ENCODE results near the gene HSPBP1. TPM values are rescaled to one million over a fixed set of nuclear protein-coding genes. Genes with fewer than 3 reads are reported as not detected.

The HSPBP1 gene
- total RNA-seq, 2 experiments from 2014 or later: 35.0 to 38.2 TPM

DNA sequence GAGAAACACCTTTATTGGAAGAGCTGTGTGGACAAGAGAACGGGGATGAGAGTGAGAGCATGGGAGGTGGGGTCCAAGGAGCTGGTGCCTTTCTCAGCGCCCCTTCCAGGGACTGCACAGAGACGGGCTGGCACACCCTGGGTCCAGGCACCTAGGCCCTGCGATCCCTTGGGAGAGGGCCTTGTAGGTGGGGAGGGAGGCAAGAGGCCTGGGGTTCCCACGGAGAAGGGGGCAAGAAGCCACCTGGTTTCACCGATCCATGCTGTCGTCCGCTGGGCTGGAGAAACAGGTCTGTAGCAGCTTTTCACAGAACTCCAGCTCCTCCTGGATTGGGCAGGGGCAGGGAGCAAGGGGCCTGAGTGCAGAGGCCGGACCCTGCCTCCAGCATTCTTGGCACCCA lies 17.6 kb downstream of the HSPBP1 start:
- ATAC-seq (no peak), DNase-seq (no peak)
- Mint-ChIP-seq H3K27me3 (no peaks in the 10 kb centered on the region), H3K9me3 (ENCODE audit: low read depth) (peaks cover 8% of the 10 kb centered on the region), H3K4me1 (peaks cover 12% of the 10 kb centered on the region), H3K27ac (peak overlapping the region; percentile 50), H3K36me3 (peaks cover 19% of the 10 kb centered on the region), H3K4me3 (no peak overlapping the region)
- CTCF ChIA-PET: interaction anchor here (1.2 to 3.7 kb wide), 2 partner anchors 12 to 40 kb away, joined by 3 to 16 read pairs; no protein-coding TSS in a partner anchor

- H3K27me3 Mint-ChIP-seq: no peaks in the 10 kb centered on the region
- H3K9me3 Mint-ChIP-seq (ENCODE audit: low read depth): peaks cover 6% of the 10 kb centered on the region
- H3K36me3 Mint-ChIP-seq: peaks cover 22% of the 10 kb centered on the region
Observed at GRCh38 chr19:55261671-55262126, 18.2 kb downstream of the HSPBP1 start.

GRCh38 chr19:55259540-55260210 lies 20.2 kb downstream of the HSPBP1 start:
- H3K27ac Mint-ChIP-seq: peak overlapping the region; percentile 99
- peaks cover 25% of the 10 kb centered on the region for H3K4me1 Mint-ChIP-seq
- CTCF ChIA-PET: interaction anchor here (0.8 to 3.7 kb wide), 13 partner anchors 17 to 372 kb away, joined by 3 to 16 read pairs (median 3); partner anchors contain the start of genes HSPBP1, KMT5C, PPP1R12C and TMEM238
- DNase-seq (no peak), ATAC-seq (no peak)
- H3K9me3 Mint-ChIP-seq (ENCODE audit: low read depth): no peaks in the 10 kb centered on the region
- H3K27me3 Mint-ChIP-seq: no peaks in the 10 kb centered on the region
- H3K4me3 Mint-ChIP-seq: peak overlapping the region; percentile 91
- peaks cover 35% of the 10 kb centered on the region for H3K36me3 Mint-ChIP-seq

More at GRCh38 chr19:55261671-55262126, 18.2 kb downstream of the HSPBP1 start:
- Mint-ChIP-seq H3K4me3 (no peak overlapping the region), H3K27ac (no peak overlapping the region), H3K4me1 (peaks cover 17% of the 10 kb centered on the region)
- CTCF ChIA-PET: interaction anchor here (1.2 to 3.7 kb wide), 2 partner anchors 11 to 40 kb away, joined by 3 to 16 read pairs; no protein-coding TSS in a partner anchor
- ATAC-seq (no peak), DNase-seq (no peak)

DNA sequence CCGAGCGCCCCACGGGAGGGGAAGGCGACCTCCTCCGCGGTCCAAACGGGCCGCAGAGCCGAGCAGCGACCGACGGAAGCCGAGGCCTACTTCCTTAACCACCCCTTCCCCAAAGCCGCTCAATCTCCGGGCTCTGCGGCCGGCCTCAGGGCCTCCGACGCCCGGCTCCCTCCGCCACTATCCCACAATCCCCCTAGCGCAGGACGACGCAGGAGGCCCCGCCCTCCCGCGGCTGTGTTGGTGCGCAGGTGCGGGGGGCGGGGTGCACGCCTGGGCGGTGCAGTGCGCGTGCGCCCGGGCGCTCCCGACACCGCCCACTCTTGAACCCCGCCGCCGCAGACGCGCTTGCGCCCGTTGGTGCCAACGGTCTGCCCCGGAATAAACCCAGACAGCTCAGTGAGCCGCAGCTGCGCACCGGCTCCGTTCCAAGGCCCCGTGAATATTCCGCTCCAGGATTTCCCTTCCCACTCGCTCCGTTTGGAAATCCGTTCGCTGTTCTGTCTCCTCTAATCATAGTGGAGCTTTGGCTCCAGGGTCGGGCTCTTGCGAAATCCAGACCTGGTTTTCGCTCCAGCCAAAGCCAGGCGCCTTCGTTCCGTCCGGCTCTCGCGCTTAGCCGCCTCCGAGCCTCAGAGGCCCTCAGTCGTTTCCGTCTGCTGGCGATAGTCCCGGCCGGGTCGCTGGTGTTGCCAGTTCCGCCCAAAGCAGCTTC lies 20.9 kb downstream of the HSPBP1 start, which contains the start of gene PPP6R1:
TSS of gene PPP6R1 (minus strand) at position 190 of the 712 bp plus-strand sequence. CDS start 11,914 bp downstream, outside the sequence.
- Mint-ChIP-seq H3K4me3 (peak within 1 kb of the TSS; percentile 99), H3K4me1 (peaks cover 27% of the 10 kb centered on the region), H3K36me3 (peaks cover 39% of the 10 kb centered on the region), H3K27me3 (no peaks in the 10 kb centered on the region), H3K27ac (peak within 1 kb of the TSS; percentile 100), H3K9me3 (ENCODE audit: low read depth) (no peaks in the 10 kb centered on the region)
- ATAC-seq (peak; percentile 81), DNase-seq (peak; percentile 96)
- CTCF ChIA-PET: interaction anchor here (1.0 to 3.7 kb wide), 12 partner anchors 17 to 373 kb away, joined by 3 to 16 read pairs (median 4); partner anchors contain the start of genes HSPBP1, KMT5C and TMEM238

DNA sequence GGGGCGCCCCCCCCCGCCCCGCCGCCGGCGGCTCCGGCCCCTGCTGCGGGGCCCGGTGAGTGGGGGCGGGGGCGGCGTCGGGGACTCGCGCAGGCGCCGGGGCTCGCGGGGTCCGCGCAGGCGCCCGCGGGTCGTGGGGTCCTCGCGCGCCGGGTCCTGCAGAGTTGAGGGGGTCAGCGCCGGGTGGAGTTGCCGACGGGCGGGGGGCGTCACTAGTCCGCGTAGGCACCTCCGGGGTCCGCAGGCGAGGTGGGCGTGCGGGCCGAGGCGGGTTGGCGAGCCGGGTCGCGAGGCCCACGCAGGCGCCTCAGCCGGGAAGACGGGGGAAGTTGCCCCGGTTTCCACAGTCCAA lies 21.5 kb downstream of the HSPBP1 start:
- no peaks in the 10 kb centered on the region for H3K27me3 Mint-ChIP-seq
- peak; percentile 18 for ATAC-seq
- H3K9me3 Mint-ChIP-seq (ENCODE audit: low read depth): no peaks in the 10 kb centered on the region
- peak overlapping the region; percentile 99 for H3K4me3 Mint-ChIP-seq
- H3K27ac Mint-ChIP-seq: peak overlapping the region; percentile 99
- peaks cover 45% of the 10 kb centered on the region for H3K36me3 Mint-ChIP-seq
- CTCF ChIA-PET: interaction anchor here (1.0 to 2.0 kb wide), 8 partner anchors 18 to 245 kb away, joined by 3 to 7 read pairs (median 3); partner anchors contain the start of genes KMT5C and PPP1R12C
- H3K4me1 Mint-ChIP-seq: peaks cover 33% of the 10 kb centered on the region
- DNase-seq: no peak

GRCh38 chr19:55257461-55258420 lies 22.2 kb downstream of the HSPBP1 start:
- H3K27me3 Mint-ChIP-seq: no peaks in the 10 kb centered on the region
- peak overlapping the region; percentile 99 for H3K4me3 Mint-ChIP-seq
- ATAC-seq (no peak), DNase-seq (peak; percentile 59)
- H3K9me3 Mint-ChIP-seq (ENCODE audit: low read depth): no peaks in the 10 kb centered on the region
- CTCF ChIA-PET: interaction anchor here (0.8 to 4.7 kb wide), 8 partner anchors 20 to 375 kb away, joined by 3 to 30 read pairs (median 4); partner anchors contain the start of genes PPP1R12C and TMEM238
- H3K27ac Mint-ChIP-seq: peak overlapping the region; percentile 100
- peaks cover 44% of the 10 kb centered on the region for H3K36me3 Mint-ChIP-seq
- peaks cover 40% of the 10 kb centered on the region for H3K4me1 Mint-ChIP-seq

DNA sequence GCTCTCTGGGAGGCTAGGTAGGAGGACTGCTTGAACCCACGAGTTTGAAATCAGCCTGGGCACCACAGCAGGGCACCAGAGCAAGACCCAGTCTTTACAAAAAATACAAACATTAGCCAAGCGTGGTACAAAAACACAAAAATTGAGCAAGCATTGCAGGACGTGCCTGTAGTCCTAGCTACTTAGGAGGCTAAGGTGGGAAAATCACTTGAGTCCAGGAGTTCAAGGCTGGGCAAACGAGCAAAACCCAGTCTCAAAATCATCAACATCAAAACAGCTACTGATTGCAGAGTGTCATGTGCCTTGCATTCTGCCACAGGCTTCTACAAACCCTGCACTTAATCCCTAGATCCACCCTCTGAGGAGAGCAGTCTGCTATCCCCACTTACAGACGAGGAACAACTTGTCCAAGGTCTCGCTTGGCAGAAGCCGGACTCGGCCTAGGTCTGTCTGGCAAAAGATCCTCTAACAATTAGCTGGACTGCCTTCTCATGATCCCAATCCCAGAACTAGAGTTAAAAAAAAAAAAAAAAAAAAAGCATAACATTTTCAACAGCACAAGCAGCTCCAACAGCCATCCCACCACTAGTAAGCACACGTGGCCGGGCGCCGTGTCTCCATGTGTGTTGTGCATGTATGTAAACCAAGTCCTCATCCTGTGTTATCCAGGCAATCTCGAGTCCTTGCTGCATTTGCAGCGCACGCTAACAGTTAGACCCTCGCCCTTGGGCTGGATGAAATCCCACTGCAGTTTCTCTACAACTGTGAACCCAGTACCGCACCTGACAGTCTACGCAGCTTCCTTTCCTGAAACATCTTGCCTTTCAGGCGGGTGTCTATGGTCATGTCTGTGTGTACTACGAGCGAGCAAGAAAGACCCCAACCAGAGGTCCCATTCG lies 23.1 kb downstream of the HSPBP1 start:
- DNase-seq (peak; percentile 48), ATAC-seq (no peak)
- H3K9me3 Mint-ChIP-seq (ENCODE audit: low read depth): no peaks in the 10 kb centered on the region
- H3K27me3 Mint-ChIP-seq: no peaks in the 10 kb centered on the region
- peaks cover 41% of the 10 kb centered on the region for H3K36me3 Mint-ChIP-seq
- CTCF ChIA-PET: interaction anchor here (0.9 to 4.7 kb wide), 11 partner anchors 20 to 376 kb away, joined by 3 to 30 read pairs (median 4); partner anchors contain the start of genes KMT5C, PPP1R12C and TMEM238
- peak overlapping the region; percentile 100 for H3K27ac Mint-ChIP-seq
- peaks cover 49% of the 10 kb centered on the region for H3K4me1 Mint-ChIP-seq
- H3K4me3 Mint-ChIP-seq: peak overlapping the region; percentile 99

DNA sequence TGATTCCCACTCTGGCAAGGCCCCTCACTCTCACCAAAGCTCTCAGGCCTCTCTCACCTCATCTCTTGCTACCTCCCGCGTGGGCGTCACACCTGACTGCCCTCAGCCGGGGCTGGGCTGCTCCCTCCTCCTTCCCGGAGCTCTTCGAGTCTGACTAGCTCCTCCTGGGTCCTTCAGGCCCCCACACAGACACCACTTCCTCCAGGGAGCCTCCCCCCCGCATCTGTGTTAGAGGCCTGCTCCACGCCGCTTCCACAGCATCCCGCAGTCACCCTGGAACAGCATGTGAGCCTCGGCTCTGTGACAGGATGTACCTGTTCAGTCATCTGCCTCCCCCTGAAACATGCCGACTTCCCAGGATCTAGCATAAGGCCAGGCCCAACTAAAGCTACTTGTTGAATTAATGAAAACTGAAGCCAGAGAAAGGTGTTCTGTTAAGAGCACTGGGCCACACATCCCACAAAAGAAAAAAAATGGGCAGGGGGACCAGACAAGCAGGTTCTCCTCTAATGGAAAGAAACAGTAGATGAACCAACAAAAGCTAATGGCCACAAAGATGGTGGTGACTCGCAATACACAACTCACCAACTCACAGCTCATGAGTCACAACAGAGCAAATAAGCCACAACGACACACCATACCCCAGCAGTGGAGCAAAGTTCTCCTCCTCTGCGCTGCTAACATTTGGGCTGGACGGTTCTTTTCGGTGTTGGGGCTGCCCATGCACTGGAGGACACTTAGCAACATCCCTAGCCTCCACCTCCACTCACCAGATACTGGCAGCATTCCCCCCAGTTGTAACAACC lies 24.1 kb downstream of the HSPBP1 start:
- no peak for ATAC-seq
- Mint-ChIP-seq H3K4me3 (peak overlapping the region; percentile 99), H3K36me3 (peaks cover 47% of the 10 kb centered on the region), H3K4me1 (peaks cover 58% of the 10 kb centered on the region), H3K9me3 (ENCODE audit: low read depth) (no peaks in the 10 kb centered on the region), H3K27me3 (no peaks in the 10 kb centered on the region), H3K27ac (peak overlapping the region; percentile 100)
- CTCF ChIA-PET: interaction anchor here (1.0 to 4.7 kb wide), 14 partner anchors 15 to 377 kb away, joined by 3 to 30 read pairs (median 5); partner anchors contain the start of genes KMT5C, TMEM238 and ZNF865
- DNase-seq: peak; percentile 81

DNA sequence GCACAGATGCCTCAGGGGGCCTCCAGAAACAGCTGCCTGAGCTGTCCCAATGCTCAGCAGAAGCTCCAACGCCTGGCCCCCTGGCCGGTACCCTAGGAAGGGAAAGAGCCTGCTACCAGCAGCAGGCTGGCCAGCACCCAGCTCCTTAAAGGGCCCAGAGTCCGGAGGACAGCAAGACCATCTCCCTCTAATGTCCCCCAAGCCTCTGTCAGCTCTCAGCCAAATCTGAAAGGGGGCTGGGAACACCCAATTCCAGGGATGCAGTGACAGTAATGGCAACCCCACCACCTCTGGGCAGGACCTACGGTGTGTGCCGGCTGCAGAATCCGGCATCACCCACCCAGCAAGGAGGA lies 25.3 kb downstream of the HSPBP1 start:
- Mint-ChIP-seq H3K4me1 (peaks cover 56% of the 10 kb centered on the region), H3K36me3 (peaks cover 52% of the 10 kb centered on the region), H3K27me3 (no peaks in the 10 kb centered on the region), H3K9me3 (ENCODE audit: low read depth) (no peaks in the 10 kb centered on the region), H3K4me3 (peak overlapping the region; percentile 99), H3K27ac (peak overlapping the region; percentile 100)
- CTCF ChIA-PET: interaction anchor here (0.7 to 4.7 kb wide), 20 partner anchors 19 to 378 kb away, joined by 3 to 30 read pairs (median 4); partner anchors contain the start of genes DNAAF3, FIZ1, HSPBP1 and ISOC2
- ATAC-seq (no peak), DNase-seq (no peak)

GRCh38 chr19:55253842-55254624 lies 25.9 kb downstream of the HSPBP1 start:
- peak; percentile 78 for DNase-seq
- peak overlapping the region; percentile 100 for H3K27ac Mint-ChIP-seq

More at GRCh38 chr19:55253842-55254624, 25.9 kb downstream of the HSPBP1 start:
- Mint-ChIP-seq H3K4me1 (peaks cover 54% of the 10 kb centered on the region), H3K4me3 (peak overlapping the region; percentile 99), H3K9me3 (ENCODE audit: low read depth) (no peaks in the 10 kb centered on the region), H3K27me3 (no peaks in the 10 kb centered on the region), H3K36me3 (peaks cover 52% of the 10 kb centered on the region)
- ATAC-seq: peak; percentile 26
- CTCF ChIA-PET: interaction anchor here (0.9 to 4.7 kb wide), 19 partner anchors 18 to 379 kb away, joined by 3 to 30 read pairs (median 4); partner anchors contain the start of genes DNAAF3, FIZ1, HSPBP1 and ISOC2

All from activated CD8-positive, alpha-beta memory T cell treated with anti-CD3 and anti-CD28 coated beads, Interleukin-2, amount 10 ng/mL, durations not matched to agents 7 days and 5 days (primary cell).